Measurements from ENCODE around the gene HDAC2.

Gene HDAC2

DNA sequence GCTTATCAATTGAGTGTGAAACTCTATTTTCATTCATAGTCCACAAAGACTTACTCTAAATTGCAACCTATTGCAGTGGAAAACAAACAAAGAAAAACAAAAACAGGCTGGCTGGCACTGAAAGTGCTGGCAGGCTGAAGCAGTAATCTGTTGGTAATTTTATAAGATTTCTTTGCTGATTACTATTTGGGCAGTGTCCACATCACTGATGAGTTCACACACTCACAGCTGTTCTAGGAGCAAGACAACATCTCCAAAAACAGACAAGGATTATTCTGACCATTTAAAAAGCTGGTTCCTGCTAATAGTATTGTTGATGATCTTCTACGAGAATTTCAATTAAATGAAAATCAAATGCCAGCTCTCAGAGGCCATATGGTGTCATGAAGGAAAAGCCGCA is 86.9 kb downstream of the HDAC2 start:
- no peaks in the 10 kb centered on the region for H3F3A ChIP-seq (ENCODE audit: insufficient read depth, low read length)
- H3K4me3 ChIP-seq (ENCODE audit: low read length), result no peak overlapping the region
- H2AFZ ChIP-seq (ENCODE audit: low read length), result no peak overlapping the region
- no peaks in the 10 kb centered on the region for H3K4me1 ChIP-seq (ENCODE audit: low read length)
- TF ChIP-seq, protein P1, sequence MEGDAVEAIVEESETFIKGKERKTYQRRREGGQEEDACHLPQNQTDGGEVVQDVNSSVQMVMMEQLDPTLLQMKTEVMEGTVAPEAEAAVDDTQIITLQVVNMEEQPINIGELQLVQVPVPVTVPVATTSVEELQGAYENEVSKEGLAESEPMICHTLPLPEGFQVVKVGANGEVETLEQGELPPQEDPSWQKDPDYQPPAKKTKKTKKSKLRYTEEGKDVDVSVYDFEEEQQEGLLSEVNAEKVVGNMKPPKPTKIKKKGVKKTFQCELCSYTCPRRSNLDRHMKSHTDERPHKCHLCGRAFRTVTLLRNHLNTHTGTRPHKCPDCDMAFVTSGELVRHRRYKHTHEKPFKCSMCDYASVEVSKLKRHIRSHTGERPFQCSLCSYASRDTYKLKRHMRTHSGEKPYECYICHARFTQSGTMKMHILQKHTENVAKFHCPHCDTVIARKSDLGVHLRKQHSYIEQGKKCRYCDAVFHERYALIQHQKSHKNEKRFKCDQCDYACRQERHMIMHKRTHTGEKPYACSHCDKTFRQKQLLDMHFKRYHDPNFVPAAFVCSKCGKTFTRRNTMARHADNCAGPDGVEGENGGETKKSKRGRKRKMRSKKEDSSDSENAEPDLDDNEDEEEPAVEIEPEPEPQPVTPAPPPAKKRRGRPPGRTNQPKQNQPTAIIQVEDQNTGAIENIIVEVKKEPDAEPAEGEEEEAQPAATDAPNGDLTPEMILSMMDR (IDR thresholded peaks at IDR 0.05; ENCODE audit: low read length), result no peak
- no peak for TF ChIP-seq EZH2 (optimal IDR thresholded peaks at IDR 0.05; ENCODE audit: low read depth, low read length)
- no peak for TF ChIP-seq EZH2phosphoT487 (IDR thresholded peaks at IDR 0.05; ENCODE audit: low read length)
- no peaks in the 10 kb centered on the region for H3K36me3 ChIP-seq (replicated peaks; ENCODE audit: insufficient read depth, low read length)
- H4K20me1 ChIP-seq (ENCODE audit: insufficient read depth, low read length), result no peaks in the 10 kb centered on the region
- H3K27me3 ChIP-seq (replicated peaks; ENCODE audit: insufficient read depth, low read length), result no peaks in the 10 kb centered on the region
- no peaks in the 10 kb centered on the region for H3K9me3 ChIP-seq (replicated peaks; ENCODE audit: insufficient read depth, low read length)
- H3K4me2 ChIP-seq (ENCODE audit: low read depth, low read length), result no peak overlapping the region
- H3K9me2 ChIP-seq (replicated peaks; ENCODE audit: insufficient read depth, low read length), result no peaks in the 10 kb centered on the region
- no peaks in the 10 kb centered on the region for H3K79me2 ChIP-seq (ENCODE audit: low read length)
- no peak for DNase-seq
- no peak overlapping the region for H3K27ac ChIP-seq (ENCODE audit: low read length)
- no peak overlapping the region for H3K9ac ChIP-seq (ENCODE audit: low read length)

Measured in MM.1S (cell line).